Inflammatory macrophage treated with lipopolysaccharide for 1 hour (primary cell): ENCODE data around the gene CACNA2D2.

ENCODE experiments used
- DNase-seq, 2 donors: peaks; one replicate each; pipeline ENCODE4 v3.0.0-alpha.2; 2020 to 2022

The CACNA2D2 gene

GRCh38 chr3:50503504-50504342, at the start of gene CACNA2D2:
CACNA2D2 (minus strand) TSS chr3:50503634; CDS start chr3:50503423, 211 bp downstream.
- DNase-seq: no peak

- DNase-seq: no peak
Measured at GRCh38 chr3:50552598-50552997, 49.2 kb upstream of the CACNA2D2 start.

- DNase-seq: no peak
Measured at GRCh38 chr3:50551681-50552435, 48.4 kb upstream of the CACNA2D2 start.

GRCh38 chr3:50551054-50551659, 47.7 kb upstream of the CACNA2D2 start:
- DNase-seq: no peak

- DNase-seq: peak; percentile 11 to 82
Measured at GRCh38 chr3:50550079-50550736, 46.8 kb upstream of the CACNA2D2 start.

GRCh38 chr3:50549226-50549625, 45.8 kb upstream of the CACNA2D2 start:
- no peak for DNase-seq

- no peak for DNase-seq
Measured at GRCh38 chr3:50545781-50546180, 42.3 kb upstream of the CACNA2D2 start.

GRCh38 chr3:50542177-50543034, 39.0 kb upstream of the CACNA2D2 start:
- peak in 1 of 2 donors; percentile 79 for DNase-seq

GRCh38 chr3:50539356-50540286, 36.2 kb upstream of the CACNA2D2 start:
- DNase-seq: no peak

- DNase-seq: no peak
Measured at GRCh38 chr3:50537421-50538129, 34.1 kb upstream of the CACNA2D2 start.

- DNase-seq: no peak
Measured at GRCh38 chr3:50536471-50537180, 33.2 kb upstream of the CACNA2D2 start.

- DNase-seq: no peak
Measured at GRCh38 chr3:50534681-50535330, 31.4 kb upstream of the CACNA2D2 start.

GRCh38 chr3:50533807-50534461, 30.5 kb upstream of the CACNA2D2 start:
- DNase-seq: no peak

GRCh38 chr3:50533316-50533715, 29.9 kb upstream of the CACNA2D2 start:
- DNase-seq: no peak

GRCh38 chr3:50532062-50532705, 28.8 kb upstream of the CACNA2D2 start:
- no peak for DNase-seq

GRCh38 chr3:50531201-50531600, 27.8 kb upstream of the CACNA2D2 start:
- DNase-seq: no peak

- DNase-seq: no peak
Measured at GRCh38 chr3:50530001-50530970, 26.9 kb upstream of the CACNA2D2 start.
